H9 (cell line): ENCODE measurements around the gene PDLIM3. TPM values are rescaled to one million over a fixed set of nuclear protein-coding genes. Genes with fewer than 3 reads are reported as not detected.
A peak's percentile ranks its signal among the peaks of the same experiment; 100 is the strongest.

Source experiments
- DNase-seq: peaks from one replicate; pipeline ENCODE4 v3.0.0-alpha.2; 2017
- H2AFZ ChIP-seq: one replicate; pipeline ENCODE4 v1.6.1; 2013; ENCODE audit warnings: mild to moderate bottlenecking, low read length, control low read depth, moderate library complexity
- H2AK5ac ChIP-seq: 2 replicates; pipeline ENCODE4 v1.6.1; 2013; ENCODE audit warnings: low read length, control low read depth, mixed read lengths; ENCODE audit not compliant: insufficient read length
- H2BK120ac ChIP-seq: one replicate; pipeline ENCODE4 v1.6.1; 2013; ENCODE audit warnings: low read depth, mild to moderate bottlenecking, low read length, control low read depth, inconsistent platforms; ENCODE audit not compliant: poor library complexity, severe bottlenecking
- H2BK12ac ChIP-seq: 2 replicates; pipeline ENCODE4 v1.6.1; 2013; ENCODE audit warnings: low read length, control low read depth, mixed read lengths, low read depth; ENCODE audit not compliant: insufficient read length
- H2BK15ac ChIP-seq: 2 replicates; pipeline ENCODE4 v1.6.1; 2013; ENCODE audit warnings: low read depth, low read length, control low read depth
- H2BK20ac ChIP-seq: one replicate; pipeline ENCODE4 v1.6.1; 2013; ENCODE audit warnings: low read depth, mild to moderate bottlenecking, low read length, control low read depth, inconsistent platforms; ENCODE audit not compliant: poor library complexity, severe bottlenecking
- H2BK5ac ChIP-seq: 2 replicates; pipeline ENCODE4 v1.6.1; 2013; ENCODE audit warnings: low read length, control low read depth, mixed read lengths; ENCODE audit not compliant: insufficient read length
- H3K14ac ChIP-seq: 2 replicates; pipeline ENCODE4 v1.6.1; 2013; ENCODE audit warnings: low read length, control low read depth; ENCODE audit not compliant: insufficient read depth
- H3K18ac ChIP-seq: 2 replicates; pipeline ENCODE4 v1.6.1; 2013; ENCODE audit warnings: low read depth, mild to moderate bottlenecking, mixed read lengths, low read length, control low read depth; ENCODE audit not compliant: insufficient read length
- H3K23ac ChIP-seq: 2 replicates; pipeline ENCODE4 v1.6.1; 2013; ENCODE audit warnings: low read length, control low read depth, mixed read lengths, low read depth; ENCODE audit not compliant: insufficient read length
- H3K23me2 ChIP-seq: 2 replicates; pipeline ENCODE4 v1.6.1; 2013; ENCODE audit warnings: low read depth, mild to moderate bottlenecking, mixed read lengths, low read length, control low read depth; ENCODE audit not compliant: insufficient read length, poor library complexity, severe bottlenecking
- H3K27ac ChIP-seq: 2 replicates; pipeline ENCODE4 v1.5.1; 2013; ENCODE audit warnings: low read length, control low read depth, mixed read lengths, low read depth; ENCODE audit not compliant: insufficient read length
- H3K27me3 ChIP-seq: 2 replicates; pipeline ENCODE4 v1.6.1; 2013; ENCODE audit warnings: low read length, control low read depth, inconsistent platforms; ENCODE audit not compliant: insufficient read depth
- H3K4ac ChIP-seq: 2 replicates; pipeline ENCODE4 v1.6.1; 2013; ENCODE audit warnings: low read depth, mild to moderate bottlenecking, control low read depth, inconsistent platforms, low read length, moderate library complexity
- H3K4me1 ChIP-seq: 2 replicates; pipeline ENCODE4 v1.6.1; 2013; ENCODE audit warnings: low read length, control low read depth, inconsistent platforms; ENCODE audit not compliant: insufficient read depth
- H3K4me2 ChIP-seq: 2 replicates; pipeline ENCODE4 v1.6.1; 2013; ENCODE audit warnings: low read length, control low read depth, mixed read lengths; ENCODE audit not compliant: insufficient read length, insufficient read depth
- H3K56ac ChIP-seq: 2 replicates; pipeline ENCODE4 v1.6.1; 2013; ENCODE audit warnings: low read depth, mild to moderate bottlenecking, mixed read lengths, low read length, control low read depth; ENCODE audit not compliant: insufficient read length
- H3K79me1 ChIP-seq: 2 replicates; pipeline ENCODE4 v1.6.1; 2013; ENCODE audit warnings: low read depth, mild to moderate bottlenecking, moderate library complexity, low read length, control low read depth, inconsistent platforms; ENCODE audit not compliant: insufficient read depth, poor library complexity, severe bottlenecking
- H3K79me2 ChIP-seq: 2 replicates; pipeline ENCODE4 v1.6.1; 2013; ENCODE audit warnings: low read length, control low read depth, inconsistent platforms; ENCODE audit not compliant: insufficient read depth
- H3K9ac ChIP-seq: 2 replicates; pipeline ENCODE4 v1.6.1; 2013; ENCODE audit warnings: low read length, control low read depth, mixed read lengths; ENCODE audit not compliant: insufficient read length; ENCODE audit errors: extremely low read depth
- H3K9me3 ChIP-seq: one replicate; pipeline ENCODE4 v1.6.1; 2013; ENCODE audit warnings: low read depth, low read length, inconsistent platforms; ENCODE audit not compliant: control insufficient read depth
- H3T11ph ChIP-seq: one replicate; pipeline ENCODE4 v1.6.1; 2013; ENCODE audit warnings: mild to moderate bottlenecking, low read length, control low read depth, inconsistent platforms
- H4K20me1 ChIP-seq: one replicate; pipeline ENCODE4 v1.6.1; 2013; ENCODE audit not compliant: control insufficient read depth, insufficient read length, insufficient read depth
- H4K5ac ChIP-seq: 2 replicates; pipeline ENCODE4 v1.6.1; 2013; ENCODE audit warnings: low read depth, mild to moderate bottlenecking, mixed read lengths, low read length, control low read depth; ENCODE audit not compliant: insufficient read length
- H4K8ac ChIP-seq: replicated peaks from 2 replicates; pipeline ENCODE4 v1.6.1; 2013; ENCODE audit warnings: low read length, control low read depth, mixed read lengths, low read depth; ENCODE audit not compliant: insufficient read length
- H4K91ac ChIP-seq: 2 replicates; pipeline ENCODE4 v1.6.1; 2013; ENCODE audit warnings: low read depth, mild to moderate bottlenecking, moderate library complexity, mixed read lengths, low read length, control low read depth; ENCODE audit not compliant: insufficient read length
- H3K27ac Mint-ChIP-seq, 3 experiments: 2 replicates in 2 of 3; 3 replicates in 1 of 3; pipeline ENCODE4 v1.8.0; 2020 to 2021; ENCODE audit warnings: mixed read lengths in 3 of 3, mild to moderate bottlenecking in 1 of 3, moderate library complexity in 1 of 3
- H3K27me3 Mint-ChIP-seq: 2 replicates; pipeline ENCODE4 v1.8.0; 2021; ENCODE audit warnings: low read depth, mild to moderate bottlenecking, moderate library complexity, mixed read lengths
- H3K36me3 Mint-ChIP-seq, 3 experiments: 2 replicates in 2 of 3; 3 replicates in 1 of 3; pipeline ENCODE4 v1.8.0; 2020 to 2021; ENCODE audit warnings: low read depth in 3 of 3, mixed read lengths in 3 of 3; ENCODE audit not compliant: insufficient read depth in 1 of 3
- H3K4me1 Mint-ChIP-seq, 2 experiments: 2 replicates each; pipeline ENCODE4 v1.8.0; 2020; ENCODE audit warnings: mixed read lengths in 2 of 2
- H3K4me3 Mint-ChIP-seq, 2 experiments: 2 replicates in 1 of 2; 3 replicates in 1 of 2; pipeline ENCODE4 v1.8.0; 2020 to 2021; ENCODE audit warnings: mild to moderate bottlenecking in 2 of 2, mixed read lengths in 2 of 2, moderate library complexity in 1 of 2
- H3K9me3 Mint-ChIP-seq, 2 experiments: 2 replicates in 1 of 2; 3 replicates in 1 of 2; pipeline ENCODE4 v1.8.0; 2020; ENCODE audit warnings: mild to moderate bottlenecking in 2 of 2, mixed read lengths in 2 of 2, moderate library complexity in 1 of 2
- WGBS: extraction: QIAGEN DNeasy Blood & Tissue Kit; methylation state at CpG from one replicate; pipeline ENCODE4 v1.1.7; 2013; ENCODE audit warnings: missing lambda C conversion rate, low lambda C conversion rate, mixed read lengths; ENCODE audit not compliant: insufficient read length; ENCODE audit errors: extremely low coverage; 5-methylcytosine and 5-hydroxymethylcytosine counted together
- total RNA-seq: library from RNA; stranded (reverse); gene quantifications from 2 replicates; pipeline ENCODE4 v1.2.1, GENCODE V29; 2021
- TF ChIP-seq, protein P1 (sequence below): fragments of 200-600 bp; sonication (generic); conservative IDR thresholded peaks from 3 replicates; pipeline ENCODE4 v1.8.0; 2021; ENCODE audit warnings: antibody characterized with exemption, mild to moderate bottlenecking

The PDLIM3 gene
- total RNA-seq, 1 experiment from 2014 or later: 12.0 TPM

DNA sequence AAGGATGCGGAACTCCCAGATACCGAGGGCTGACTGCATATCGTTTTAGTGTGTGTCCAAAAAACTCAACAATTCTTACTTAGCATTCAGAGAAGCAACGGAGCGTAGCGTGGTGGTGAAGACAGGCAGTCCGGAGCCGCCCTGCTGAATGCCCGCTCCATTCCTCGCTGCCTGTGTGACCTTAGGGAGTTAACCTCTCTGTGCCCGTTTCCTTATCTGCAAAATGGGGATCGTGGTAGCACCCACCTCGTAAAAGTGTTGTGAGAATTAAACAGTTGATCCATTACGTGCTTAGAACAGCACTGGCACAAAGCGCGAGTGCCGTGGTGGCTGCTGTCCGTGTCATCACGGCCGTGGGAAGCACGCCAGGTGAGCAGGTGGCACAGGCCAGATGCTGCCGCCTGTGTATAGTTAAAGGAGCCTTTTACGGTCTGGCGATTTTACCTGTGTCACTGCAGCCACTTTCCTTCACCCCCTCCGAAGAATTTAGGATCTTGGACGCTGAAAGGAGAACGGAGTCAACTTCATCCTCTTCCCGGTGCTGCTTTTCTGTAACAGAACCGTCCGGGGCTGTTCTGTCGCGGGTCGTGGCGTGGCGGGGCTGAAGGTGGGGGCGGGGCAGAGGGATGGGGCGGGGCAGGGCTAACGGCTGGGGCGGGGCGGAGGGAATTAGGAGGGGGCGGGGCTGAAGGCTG lies 64.7 kb downstream of the PDLIM3 start:
- peaks cover 37% of the 10 kb centered on the region for H3K27me3 Mint-ChIP-seq
- no CpG with 5 or more reads among the region's 41 CpGs for WGBS

More for the DNA sequence above, 64.7 kb downstream of the PDLIM3 start:
- H3K36me3 Mint-ChIP-seq: no peaks in the 10 kb centered on the region; a peak in 1 of 7 replicates
- no peak overlapping the region for H3K23ac ChIP-seq
- H2BK20ac ChIP-seq: no peak overlapping the region
- no peaks in the 10 kb centered on the region for H3K9me3 ChIP-seq
- no peak overlapping the region for H4K91ac ChIP-seq
- TF ChIP-seq, protein P1, sequence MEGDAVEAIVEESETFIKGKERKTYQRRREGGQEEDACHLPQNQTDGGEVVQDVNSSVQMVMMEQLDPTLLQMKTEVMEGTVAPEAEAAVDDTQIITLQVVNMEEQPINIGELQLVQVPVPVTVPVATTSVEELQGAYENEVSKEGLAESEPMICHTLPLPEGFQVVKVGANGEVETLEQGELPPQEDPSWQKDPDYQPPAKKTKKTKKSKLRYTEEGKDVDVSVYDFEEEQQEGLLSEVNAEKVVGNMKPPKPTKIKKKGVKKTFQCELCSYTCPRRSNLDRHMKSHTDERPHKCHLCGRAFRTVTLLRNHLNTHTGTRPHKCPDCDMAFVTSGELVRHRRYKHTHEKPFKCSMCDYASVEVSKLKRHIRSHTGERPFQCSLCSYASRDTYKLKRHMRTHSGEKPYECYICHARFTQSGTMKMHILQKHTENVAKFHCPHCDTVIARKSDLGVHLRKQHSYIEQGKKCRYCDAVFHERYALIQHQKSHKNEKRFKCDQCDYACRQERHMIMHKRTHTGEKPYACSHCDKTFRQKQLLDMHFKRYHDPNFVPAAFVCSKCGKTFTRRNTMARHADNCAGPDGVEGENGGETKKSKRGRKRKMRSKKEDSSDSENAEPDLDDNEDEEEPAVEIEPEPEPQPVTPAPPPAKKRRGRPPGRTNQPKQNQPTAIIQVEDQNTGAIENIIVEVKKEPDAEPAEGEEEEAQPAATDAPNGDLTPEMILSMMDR: no peak
- peak overlapping the region; percentile 85 to 90 for H3K4me3 Mint-ChIP-seq
- H2BK12ac ChIP-seq: no peak overlapping the region
- no peaks in the 10 kb centered on the region for H3K4me1 ChIP-seq
- H2AK5ac ChIP-seq: no peak overlapping the region
- no peaks in the 10 kb centered on the region for H4K20me1 ChIP-seq
- H2BK5ac ChIP-seq: no peak overlapping the region
- H4K8ac ChIP-seq: no peak overlapping the region
- peak overlapping the region; percentile 18 for H3K18ac ChIP-seq
- H3K23me2 ChIP-seq: peaks cover 12% of the 10 kb centered on the region
- no peak overlapping the region for H3K27ac Mint-ChIP-seq
- H3K79me2 ChIP-seq: no peaks in the 10 kb centered on the region
- H3K14ac ChIP-seq: no peak overlapping the region
- peaks cover 13 to 17% of the 10 kb centered on the region in 2 experiments for H3K4me1 Mint-ChIP-seq
- peak; percentile 55 for DNase-seq
- H3K4ac ChIP-seq: no peak overlapping the region
- no peaks in the 10 kb centered on the region; a peak in 2 of 5 replicates for H3K9me3 Mint-ChIP-seq
- H2BK120ac ChIP-seq: no peak overlapping the region
- H3K27ac ChIP-seq: no peak overlapping the region
- H3K27me3 ChIP-seq: no peaks in the 10 kb centered on the region; the same call in 1 of the 2 replicates
- H4K5ac ChIP-seq: no peak overlapping the region
- no peak overlapping the region for H2BK15ac ChIP-seq
- no peak overlapping the region for H3K56ac ChIP-seq
- no peaks in the 10 kb centered on the region for H3K79me1 ChIP-seq
- H3K4me2 ChIP-seq: peak overlapping the region; percentile 98
- H3T11ph ChIP-seq: no peak overlapping the region
- peak overlapping the region; percentile 96 for H2AFZ ChIP-seq
- H3K9ac ChIP-seq: peak overlapping the region; percentile 30
